Tibial nerve (tissue), 3 donors: Measurements from ENCODE around the gene AGBL1.

ENCODE experiments used
- POLR2A ChIP-seq, 2 donors: fragments of 450-650 bp; IDR thresholded peaks; one replicate each; pipeline ENCODE4 v1.6.1; 2017; ENCODE audit warnings: antibody characterized with exemption in 2 of 2, mild to moderate bottlenecking in 2 of 2, moderate library complexity in 2 of 2
- TF ChIP-seq, protein P1 (sequence below), 5 experiments: fragments of 200-600 bp in 3 of 5; fragments of 450-650 bp in 2 of 5; sonication (generic) in 3 of 5; IDR thresholded peaks; one replicate each; pipeline ENCODE4 v1.5.1; 2016 to 2019; ENCODE audit warnings: antibody characterized with exemption in 5 of 5, mild to moderate bottlenecking in 3 of 5, moderate library complexity in 2 of 5

DNA sequence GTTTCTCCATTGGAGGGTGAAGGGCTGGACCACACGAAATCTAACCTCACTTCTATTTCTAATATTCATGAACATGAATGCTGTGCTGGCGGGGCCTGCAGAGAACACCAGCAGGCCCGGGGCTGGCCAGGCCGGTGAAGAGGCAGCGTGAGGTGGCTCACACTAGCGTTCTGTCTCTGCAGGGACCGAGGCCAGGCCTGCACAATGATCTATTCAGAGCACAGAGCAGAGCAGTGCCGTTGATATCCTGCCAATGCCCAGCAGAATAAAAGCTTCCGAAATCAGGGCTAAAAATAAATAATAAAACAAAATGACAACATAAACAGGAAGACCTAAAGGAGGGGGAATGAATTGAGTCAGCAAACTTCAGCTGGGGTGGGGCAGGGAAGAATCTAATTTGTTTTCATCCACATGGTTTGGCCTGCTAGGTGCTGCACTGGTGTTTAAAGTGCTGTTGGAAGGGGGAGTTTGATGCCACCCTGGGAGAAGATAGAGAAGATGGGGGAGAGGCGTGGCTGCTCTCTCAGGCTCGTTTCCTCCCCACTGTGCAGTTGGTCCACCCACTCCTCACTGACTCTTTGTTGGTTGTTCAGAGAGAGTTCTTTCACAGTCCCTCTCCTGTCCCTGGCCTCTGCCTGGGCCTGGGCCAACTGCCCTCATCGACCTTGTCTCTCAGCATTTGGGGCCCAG, 837.1 kb downstream of the AGBL1 start:
- TF ChIP-seq POLR2A (IDR thresholded peaks at IDR 0.05): no peak
- TF ChIP-seq, protein P1, sequence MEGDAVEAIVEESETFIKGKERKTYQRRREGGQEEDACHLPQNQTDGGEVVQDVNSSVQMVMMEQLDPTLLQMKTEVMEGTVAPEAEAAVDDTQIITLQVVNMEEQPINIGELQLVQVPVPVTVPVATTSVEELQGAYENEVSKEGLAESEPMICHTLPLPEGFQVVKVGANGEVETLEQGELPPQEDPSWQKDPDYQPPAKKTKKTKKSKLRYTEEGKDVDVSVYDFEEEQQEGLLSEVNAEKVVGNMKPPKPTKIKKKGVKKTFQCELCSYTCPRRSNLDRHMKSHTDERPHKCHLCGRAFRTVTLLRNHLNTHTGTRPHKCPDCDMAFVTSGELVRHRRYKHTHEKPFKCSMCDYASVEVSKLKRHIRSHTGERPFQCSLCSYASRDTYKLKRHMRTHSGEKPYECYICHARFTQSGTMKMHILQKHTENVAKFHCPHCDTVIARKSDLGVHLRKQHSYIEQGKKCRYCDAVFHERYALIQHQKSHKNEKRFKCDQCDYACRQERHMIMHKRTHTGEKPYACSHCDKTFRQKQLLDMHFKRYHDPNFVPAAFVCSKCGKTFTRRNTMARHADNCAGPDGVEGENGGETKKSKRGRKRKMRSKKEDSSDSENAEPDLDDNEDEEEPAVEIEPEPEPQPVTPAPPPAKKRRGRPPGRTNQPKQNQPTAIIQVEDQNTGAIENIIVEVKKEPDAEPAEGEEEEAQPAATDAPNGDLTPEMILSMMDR (IDR thresholded peaks at IDR 0.05): no peak
